ENCODE data around the gene TTLL8.
"Not testable (repeated sequence)": the region's sequence is repeated elsewhere in the genome, so short reads cannot be mapped to it uniquely, and the experiment has no call there.

The TTLL8 gene

DNA sequence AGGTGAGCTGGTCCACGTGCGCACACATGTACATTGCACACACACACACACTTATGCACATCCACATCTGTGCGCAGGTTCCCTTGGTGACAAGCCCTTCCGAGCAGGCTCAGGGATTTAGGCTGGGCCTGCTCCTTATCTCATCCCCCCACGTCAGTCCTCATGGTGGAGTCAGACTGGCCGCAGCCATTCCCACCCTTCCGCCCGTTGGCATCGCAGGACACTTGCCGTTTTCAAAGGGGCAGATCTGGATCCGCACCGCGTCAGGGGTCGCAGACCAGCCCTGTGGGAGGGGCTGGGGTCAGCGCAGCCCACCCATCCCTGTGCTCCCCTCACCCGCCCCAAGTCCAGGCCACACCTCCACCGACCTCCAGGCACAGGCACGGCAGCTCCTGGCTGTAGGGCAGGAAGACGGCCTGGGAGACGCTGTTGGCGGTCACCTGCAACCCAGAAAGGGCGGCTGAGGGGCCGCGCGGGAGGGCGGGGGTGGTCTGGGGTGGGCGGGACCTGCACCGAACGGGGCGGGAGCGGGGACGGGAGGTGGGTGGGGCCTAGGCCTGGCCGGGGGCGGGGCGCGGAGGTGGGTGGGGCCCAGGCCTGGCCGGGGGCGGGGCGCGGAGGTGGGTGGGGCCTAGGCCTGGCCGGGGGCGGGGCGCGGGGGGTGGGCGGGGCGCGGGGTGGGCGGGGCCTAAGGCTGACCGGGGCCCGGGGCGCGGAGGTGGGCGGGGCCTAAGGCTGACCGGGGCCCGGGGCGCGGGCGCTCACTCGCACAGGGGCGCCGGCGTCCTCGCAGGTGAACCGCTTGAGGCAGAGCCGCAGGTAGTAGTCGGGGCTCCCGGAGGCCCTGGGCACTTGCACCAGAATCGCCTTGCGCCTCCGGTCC lies 58.8 kb downstream of the TTLL8 start:
- peak in 1 of 4 experiments; percentile 37 for DNase-seq

DNA sequence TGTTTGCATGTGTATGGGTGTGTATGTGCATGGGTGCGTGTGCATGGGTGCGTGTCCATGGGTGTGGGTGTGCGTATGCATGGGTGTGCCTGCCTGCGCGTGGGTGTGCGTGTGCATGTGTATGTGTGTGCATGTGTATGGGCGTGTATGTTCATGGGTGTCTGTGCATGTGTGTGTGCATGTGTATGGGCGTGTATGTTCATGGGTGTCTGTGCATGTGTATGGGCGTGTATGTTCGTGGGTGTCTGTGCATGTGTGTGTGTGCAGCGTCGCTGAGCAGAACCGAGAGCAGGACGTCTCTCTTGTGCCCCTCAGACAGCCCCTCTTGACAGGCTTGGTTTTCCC lies 59.4 kb downstream of the TTLL8 start:
- DNase-seq, result no peak

DNA sequence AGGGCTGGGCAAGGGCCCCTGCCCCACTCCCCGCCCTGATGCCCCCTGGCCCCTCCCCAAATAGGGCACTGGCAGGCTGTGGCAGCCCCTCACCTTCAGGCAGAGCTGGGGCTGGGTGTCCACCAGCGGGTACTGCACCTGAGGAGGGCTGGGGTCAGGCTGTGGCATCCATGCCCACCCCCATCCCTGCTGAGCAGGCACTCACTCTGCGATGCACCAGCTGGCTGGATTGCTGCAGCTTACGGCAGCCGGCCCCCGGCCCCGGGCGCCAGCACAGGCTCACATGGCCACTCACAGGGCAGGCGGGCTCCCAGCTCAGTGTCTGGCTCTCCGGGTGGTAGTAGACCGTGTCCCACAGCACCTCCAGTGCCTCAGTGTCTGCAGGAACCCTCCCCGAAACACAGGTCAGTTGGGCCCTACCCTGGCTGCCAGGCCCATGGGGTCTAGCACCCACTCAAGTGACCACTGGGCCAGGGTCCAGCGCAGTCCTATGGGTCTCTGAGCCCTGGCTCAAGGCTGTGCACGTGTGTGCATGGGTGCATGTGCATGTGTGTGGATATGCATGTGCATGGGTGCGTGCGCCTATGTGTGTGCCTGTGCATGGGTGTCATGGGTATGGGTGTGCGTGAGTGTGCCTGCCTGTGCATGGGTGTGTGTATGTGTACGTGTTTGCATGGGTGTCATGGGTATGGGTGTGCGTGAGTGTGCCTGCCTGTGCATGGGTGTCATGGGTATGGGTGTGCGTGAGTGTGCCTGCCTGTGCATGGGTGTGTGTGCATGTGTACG lies 60.0 kb downstream of the TTLL8 start:
- no peak for DNase-seq

DNA sequence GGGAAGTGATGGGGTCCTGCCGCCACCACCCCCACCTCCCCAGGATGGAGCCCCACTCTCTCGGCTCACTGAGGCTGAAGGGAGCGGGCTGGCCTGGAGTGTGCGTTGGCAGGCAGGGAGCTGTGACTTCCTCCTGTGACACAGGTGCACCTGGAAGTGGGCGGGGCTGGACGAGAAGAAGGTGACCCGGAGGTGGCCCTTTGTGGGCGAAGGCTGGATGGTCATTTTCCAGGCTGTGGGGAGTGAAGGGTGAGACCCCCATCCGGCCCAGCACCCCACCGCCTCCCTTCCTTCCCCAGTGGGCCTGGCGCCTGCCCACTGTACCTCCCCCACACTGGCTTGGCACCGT lies 60.9 kb downstream of the TTLL8 start:
- DNase-seq, result no peak

DNA sequence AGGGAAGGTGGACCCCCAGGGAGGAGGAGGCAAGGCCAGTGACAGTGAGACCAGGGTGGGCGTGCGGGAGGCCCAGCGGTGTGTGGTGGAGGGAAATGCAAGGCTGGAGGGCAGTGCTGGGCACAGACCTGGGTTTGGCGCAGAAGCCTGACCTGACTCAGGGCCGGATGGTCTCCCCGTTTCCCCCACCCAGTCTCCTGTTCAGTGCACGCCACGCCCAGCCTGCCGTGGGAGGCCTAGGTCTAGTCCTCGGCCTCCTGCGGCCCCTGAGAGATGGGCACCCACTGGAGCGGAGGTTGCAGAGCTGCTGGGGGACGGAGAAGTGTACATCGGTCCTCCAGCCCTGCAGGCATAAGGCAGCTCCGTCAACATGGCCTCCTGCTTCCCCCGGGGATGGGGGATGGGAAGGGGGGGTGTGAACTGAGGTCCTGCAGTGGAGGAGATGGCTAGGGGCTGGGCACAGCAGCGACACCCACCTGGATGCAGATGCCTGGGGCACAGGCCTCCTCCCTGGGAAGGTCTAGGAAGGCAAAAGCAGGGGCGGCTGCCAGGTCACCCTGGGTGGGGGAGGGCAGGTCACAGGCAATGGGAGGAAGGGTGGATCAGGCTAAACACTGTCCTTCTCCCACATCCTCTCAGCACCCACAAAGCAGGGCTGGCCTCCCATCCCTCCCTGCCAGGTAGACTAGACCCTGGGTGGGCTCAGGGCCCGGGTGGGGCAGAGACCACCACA lies 61.4 kb downstream of the TTLL8 start:
- no peak for DNase-seq

DNA sequence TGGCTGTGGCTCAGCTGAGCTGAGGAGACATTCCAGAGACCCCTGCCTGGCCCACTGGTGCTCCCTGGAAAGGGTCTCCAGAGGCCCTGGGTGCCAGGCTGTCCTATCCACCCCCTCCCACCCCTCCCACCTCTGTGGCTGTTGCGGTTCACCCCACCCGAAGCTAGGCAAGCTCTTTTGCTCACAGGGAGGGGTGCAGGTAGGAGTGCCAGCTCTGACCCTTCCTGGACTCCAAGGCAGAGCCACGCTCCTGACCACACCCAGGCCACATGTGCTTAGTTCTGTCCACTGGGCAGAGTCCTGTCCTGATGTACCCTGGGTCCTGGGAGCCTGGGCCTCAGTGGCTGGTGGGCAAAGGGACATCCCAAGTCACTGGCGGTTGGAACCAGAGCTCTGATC lies 62.0 kb downstream of the TTLL8 start:
- DNase-seq, result no peak

DNA sequence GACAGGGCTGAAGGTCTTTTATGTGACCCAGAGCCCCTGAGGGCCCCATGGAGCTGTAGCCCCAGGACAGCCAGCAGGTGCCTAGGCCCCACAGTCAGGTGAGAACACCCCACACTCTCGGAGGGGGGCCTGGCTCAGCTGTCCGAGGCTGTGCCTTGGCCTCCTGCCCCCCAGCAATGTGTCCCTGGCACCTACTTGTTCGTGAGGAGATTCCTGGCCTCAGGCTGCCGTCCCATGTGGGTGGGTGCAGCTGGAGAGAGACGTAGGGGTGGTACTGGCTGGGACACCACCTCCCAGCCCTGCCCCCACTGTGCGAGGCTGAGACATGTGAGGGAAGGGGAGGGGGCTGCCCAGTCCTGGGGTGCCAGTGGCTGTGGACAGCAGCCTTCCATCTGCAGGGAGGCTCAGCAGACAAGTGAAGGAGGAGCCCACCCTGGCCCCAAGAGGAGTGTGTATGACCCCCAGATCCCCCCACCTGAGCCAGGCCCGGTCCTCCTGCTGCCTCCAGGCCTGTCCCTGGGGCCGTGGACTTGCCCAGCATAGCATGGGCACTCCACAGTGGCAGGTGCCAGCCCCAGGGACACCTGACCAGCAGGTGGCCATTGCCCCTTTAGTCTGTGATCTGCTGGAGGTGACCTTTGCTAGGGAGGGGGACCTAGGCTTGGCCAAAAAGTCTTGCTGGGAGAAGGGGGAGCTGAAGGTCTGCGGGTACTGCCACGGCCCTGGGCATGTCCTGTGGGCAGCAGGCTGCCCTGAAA lies 62.6 kb downstream of the TTLL8 start:
- no peak for DNase-seq

DNA sequence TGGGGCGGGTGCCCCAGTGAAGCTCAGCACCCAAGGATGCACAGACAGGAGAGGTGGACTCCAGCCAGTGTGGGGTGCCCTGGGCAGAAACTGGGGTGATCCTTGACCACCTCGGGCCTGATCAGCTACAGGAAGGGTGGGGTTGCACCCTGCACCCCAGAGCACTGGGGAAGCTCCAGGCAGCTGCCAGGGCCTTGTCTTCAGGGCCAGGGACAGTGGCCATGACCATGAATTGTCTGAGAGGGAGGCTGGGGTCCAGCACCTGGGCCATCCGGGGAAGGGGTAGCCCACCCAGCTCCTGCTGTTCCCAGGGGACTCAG lies 63.1 kb downstream of the TTLL8 start:
- no peak for DNase-seq

DNA sequence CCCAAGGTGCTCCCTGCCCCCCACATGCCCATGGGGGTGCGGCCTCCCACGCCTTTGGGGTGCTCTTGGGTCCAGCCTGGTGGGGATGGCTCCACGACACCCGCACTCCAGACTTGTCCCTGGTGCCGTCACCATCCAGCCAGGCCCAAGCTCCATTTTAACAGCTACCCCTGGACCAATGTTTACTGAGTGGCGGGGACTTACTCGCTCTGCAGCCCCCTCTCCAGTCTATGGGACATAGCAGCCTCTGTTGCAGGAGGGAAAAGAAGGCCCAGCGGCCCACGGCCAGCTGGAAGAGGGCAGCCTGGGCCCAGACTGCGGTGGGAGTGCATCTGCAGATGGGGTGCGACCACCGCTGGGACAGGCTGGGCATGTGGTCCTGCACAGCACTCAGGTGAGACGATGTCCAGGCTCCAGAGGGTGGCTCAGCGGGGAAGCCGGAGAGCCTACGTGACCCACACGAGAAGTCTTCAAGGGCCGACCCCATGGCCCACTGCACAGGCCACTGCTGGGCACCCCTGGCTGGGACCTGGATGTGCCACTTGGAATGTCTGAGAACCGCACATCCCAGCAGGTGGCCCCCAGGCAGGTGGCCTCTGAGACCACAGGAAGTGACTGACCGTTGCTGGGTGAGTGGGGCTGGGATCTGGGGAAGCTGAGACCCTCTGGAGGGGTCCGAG lies 63.6 kb downstream of the TTLL8 start:
- no peak for DNase-seq

DNA sequence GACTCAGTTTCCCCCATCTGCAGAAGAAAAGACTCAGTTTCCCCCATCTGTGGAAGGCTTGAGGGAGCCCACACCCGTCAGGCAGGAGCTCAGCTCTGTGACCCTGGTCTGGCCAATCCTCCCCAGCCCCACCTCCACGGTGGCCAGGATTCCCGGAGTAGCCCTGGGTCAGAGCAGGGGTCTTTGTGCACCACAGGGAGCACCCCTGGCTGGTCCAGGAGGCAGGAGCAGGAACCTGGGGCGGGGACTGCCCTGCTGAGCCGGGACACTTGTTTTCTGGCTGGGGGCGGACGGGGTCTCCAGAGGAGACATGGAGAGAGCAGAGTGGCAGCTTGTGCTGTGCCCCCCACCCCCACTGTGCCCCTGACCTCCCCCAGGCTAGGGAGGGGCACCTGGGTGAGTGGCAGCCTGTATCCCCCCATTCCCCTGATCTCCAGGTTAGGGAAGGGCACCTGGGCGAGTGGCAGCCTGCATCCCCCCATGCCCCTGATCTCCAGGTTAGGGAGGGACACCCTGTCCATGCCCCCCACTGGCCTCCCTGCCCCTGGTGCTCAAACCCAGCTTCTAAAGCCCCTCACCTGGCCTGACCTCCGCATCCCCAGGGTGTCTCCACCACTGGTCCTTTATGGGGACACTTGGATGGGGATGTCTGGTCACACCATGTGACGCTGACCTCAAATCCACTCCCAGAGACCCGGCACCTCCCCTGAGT lies 64.3 kb downstream of the TTLL8 start:
- DNase-seq, result no peak

DNA sequence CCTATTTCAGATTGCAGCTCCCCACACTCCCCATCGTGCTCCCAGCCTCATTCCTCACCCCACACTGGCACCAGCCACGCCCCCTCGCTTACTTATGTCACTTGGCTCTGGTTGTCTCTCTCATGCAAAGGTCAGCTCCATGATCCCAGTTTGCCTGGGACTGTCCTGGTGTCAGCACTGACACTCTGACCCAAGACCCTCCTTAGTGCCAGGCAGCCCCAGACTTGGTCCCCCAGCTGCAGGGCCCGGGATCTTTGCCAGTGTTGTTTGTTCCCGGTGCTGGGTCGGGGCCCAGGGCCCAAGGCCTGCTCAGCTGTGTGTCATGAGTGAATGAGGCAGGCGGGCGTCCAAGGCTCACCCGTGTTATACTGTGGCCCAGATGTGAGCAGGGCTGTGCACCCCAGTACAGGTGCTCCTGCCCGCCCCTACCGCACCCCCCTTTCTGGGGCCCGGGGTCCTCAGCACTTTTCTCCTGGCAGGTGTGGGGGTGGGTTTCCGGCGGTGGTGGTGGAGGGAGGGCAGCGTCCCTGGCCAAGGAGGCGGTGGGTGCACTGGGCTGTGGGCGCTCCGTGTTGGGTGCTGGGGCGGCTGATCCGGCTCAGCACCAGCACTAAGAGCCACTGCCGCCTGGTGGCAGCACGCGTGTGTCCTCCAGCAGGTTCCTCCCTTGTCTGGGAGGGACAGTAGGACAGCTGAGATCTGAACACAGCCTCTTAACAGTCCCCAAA lies 65.0 kb downstream of the TTLL8 start:
- DNase-seq, result peak in 2 of 4 experiments; percentile 41 to 64

DNA sequence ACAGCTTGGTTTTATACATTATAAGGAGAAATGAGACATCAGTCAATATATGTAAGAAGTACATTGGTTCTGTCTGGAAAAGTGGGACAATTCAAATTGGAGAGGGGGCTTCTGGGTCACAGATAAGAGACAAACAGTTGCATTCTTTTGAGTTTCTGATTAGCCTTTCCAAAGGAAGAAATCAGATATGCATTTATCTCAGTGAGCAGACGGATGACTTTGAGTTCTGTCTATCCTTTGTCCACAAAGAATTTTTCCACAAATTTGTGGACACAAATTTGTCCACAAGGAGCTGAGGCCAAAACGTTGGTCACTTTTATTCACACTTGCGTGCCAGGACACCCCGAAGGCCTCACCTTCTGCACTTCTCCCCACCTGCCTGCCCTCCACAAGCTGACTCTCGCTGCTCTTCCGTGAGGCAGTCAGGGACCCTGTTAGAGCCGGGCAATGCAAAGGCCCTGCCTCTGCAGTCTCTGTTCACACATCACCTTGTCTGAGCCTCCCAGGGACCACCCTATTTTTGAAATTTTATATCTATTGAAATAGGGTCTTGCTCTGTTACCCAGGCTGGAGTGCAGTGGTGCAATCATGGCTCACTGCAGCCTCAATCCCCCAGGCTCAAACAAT lies 66.1 kb downstream of the TTLL8 start:
- no peak for DNase-seq

DNA sequence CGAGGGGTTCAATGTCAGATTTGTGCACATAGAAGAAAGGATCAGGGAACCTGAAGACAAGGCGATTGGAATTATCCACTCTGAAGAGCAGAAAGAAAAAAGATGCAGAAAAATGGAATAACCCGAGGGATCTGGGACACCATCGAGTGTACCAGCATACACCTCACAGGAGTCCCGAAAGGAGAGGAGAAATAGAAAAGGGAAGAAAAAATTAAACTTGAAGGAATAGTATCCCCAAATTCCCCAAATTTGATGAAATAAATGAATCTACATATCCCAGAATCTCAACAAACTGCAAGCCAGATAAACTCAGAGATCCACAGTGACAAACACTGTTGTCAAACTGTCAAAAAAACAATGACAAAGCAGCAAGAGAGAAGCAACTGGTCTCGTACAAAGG lies 66.9 kb downstream of the TTLL8 start:
- no peak for DNase-seq

DNA sequence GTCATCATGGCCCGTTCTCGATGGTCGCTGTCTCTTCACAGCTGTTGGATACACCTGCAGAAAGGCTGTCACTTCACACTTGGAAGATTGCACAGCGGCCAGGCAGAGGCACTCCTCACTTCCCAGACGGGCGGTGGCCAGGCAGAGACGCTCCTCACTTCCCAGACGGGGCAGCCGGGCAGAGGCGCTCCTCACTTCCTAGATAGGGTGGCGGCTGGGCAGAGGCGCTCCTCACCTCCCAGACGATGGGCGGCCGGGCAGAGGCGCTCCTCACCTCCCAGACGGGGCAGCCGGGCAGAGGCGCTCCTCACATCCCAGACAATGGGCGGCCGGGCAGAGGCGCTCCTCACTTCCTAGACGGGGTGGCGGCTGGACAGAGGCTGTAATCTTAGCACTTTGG lies 68.3 kb downstream of the TTLL8 start:
- DNase-seq, result not testable (repeated sequence)

DNA sequence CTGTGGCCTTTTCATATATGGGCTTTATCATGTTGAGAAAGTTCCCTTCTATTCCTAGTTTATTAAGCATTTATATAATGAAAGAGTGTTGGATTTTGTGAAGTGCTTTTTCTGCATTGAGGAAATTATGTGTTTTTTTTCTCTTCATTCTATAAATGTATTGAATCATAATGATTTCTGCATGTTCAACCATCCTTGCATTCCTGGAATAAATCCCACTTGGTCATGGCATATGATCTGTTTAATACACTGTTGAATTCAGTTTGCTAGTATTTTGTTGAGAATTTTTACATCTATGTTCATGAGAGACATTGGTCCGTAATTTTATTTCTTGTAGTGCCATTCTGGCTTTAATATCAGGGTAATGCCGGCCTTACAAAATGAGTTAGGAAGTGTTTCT lies 71.8 kb downstream of the TTLL8 start:
- DNase-seq, result no peak

DNA sequence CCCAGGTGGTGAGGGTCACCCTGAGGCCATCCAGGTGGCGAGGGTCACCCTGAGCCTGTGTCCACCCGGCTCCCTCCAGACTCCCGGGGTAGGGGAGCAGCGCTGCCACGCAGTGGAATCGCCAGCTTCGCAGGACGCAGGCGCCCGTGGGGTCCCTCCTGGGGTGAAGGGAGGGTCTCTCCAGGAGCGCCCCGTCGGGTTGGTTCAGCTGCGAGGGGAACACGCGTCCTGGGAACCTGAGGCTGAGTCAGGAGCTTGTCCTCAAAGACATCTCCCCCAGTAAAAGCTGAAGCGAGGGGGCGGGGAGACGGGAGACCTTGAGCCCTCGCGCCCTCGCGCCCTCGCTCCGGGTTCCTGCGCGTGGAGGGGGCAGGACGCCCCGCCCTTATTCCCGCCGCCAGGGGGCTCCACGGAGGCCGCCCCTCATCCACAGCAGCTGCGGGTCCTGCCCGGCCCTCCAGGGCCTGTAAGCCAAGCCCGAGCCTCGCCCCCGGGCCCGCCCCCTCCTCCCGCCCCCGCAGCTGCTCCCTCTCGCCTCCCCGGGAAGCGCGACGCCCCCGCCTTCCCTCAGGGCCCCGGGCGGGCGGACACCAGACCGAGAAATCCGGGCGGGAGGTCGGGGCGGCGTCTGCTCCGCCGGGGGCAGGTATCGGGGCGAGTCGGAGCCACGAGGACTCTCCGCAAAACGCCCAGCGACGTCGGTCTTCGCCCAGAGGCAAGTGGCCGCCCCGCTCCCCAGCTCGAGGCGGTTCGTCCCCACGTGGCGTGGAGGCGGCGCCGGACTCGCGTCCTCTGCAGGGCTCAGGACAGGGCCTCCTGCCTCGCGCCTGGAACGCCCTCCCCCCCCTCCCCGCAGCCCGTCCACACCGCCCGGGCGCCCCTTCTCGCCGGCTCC lies 74.7 kb downstream of the TTLL8 start:
- DNase-seq, result peak in 1 of 4 experiments; percentile 39

DNA sequence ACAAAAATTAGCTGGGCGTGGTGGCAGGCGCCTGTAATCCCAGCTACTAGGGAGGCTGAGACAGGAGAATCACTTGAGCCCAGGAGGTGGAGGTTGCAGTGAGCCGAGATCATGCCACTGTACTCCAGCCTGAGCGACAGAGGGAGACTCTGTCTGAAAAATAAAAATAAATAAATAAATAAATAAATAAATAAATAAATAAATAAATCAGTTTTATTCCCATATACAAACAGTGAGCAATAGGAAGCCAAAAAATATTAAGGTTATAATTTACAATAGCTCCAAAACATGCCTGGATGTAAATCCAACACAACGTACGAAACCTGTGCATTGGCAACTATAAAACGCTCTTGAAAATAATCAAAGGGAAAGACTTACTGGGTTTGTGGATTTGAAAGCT lies 76.3 kb downstream of the TTLL8 start:
- DNase-seq, result not testable (repeated sequence)

DNA sequence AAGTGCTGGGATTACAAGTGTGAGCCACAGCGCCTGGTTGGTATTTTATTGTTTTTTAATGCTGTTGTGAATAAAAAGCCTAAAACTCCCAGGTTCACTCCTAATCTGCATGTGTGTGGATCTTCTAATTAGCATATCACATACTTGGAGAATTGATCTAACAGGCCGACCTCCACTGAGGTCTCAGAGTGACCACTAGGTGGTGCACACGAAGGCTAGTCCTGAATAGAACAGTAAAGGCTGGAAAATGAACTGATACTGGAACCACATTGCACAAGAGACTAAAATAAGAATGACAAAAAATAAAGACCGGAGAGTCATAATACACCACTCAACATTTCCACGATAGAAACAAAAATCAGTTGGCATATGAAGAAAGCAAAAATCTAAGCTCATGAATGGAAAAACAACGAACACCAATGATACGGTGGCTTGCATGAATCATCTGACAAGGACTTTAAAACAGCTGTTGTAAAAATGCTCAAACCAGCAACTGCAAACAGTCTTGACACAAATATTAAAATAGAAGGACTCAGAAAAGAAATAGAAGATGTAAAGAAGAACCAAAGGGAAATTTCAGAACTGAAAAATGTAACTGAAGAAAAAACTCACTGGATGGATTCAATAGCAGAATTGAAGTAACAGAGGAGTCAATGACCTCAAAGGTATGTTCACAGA lies 78.4 kb downstream of the TTLL8 start:
- no peak for DNase-seq

DNA sequence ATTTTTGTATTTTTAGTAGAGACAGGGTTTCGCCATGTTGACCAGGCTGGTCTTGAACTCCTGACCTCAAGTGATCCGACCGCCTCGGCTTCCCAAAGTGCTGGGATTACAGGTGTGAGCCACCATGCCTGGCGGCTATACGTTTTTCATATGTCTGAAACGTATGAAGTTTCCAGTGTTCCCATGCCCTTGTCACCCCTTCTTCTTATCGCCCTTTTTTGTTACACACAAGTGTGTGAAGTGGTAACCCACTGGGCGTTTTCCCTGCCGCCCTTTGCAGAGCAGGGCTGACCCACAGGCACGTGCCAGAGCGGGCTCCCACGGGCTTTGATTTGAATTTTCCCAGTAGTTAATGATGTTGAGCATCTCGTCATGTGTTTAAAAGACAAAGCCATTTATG lies 80.5 kb downstream of the TTLL8 start:
- no peak for DNase-seq

Data from activated naive CD4-positive, alpha-beta T cell (primary cell).